ENCODE measurements around the gene CLIP3.

GRCh38 chr19:35983177-35983576 is 49.5 kb downstream of the CLIP3 start:
- no peak for TF ChIP-seq ZNF302 (CRISPR knock-in tag; IDR thresholded peaks at IDR 0.05)
- TF ChIP-seq, protein P1, sequence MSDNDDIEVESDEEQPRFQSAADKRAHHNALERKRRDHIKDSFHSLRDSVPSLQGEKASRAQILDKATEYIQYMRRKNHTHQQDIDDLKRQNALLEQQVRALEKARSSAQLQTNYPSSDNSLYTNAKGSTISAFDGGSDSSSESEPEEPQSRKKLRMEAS (IDR thresholded peaks at IDR 0.05): no peak
- no peak for TF ChIP-seq CTCF (IDR thresholded peaks at IDR 0.05)
- no peak for TF ChIP-seq POLR2A (IDR thresholded peaks at IDR 0.05; ENCODE audit: low read length)
- TF ChIP-seq HDAC2 (IDR thresholded peaks at IDR 0.05): no peak
- no peak for TF ChIP-seq ESRRA (IDR thresholded peaks at IDR 0.05; ENCODE audit: borderline replicate concordance, low read length)
- TF ChIP-seq BHLHE40 (IDR thresholded peaks at IDR 0.05; ENCODE audit: low read depth, low read length): no peak
- no peak for TF ChIP-seq EP300 (IDR thresholded peaks at IDR 0.05)
- TF ChIP-seq MYC (IDR thresholded peaks at IDR 0.05; ENCODE audit: borderline replicate concordance, low read length): no peak
